GM19397 (cell line): ENCODE results near the gene ARRB1.

ENCODE experiments used
- ATAC-seq: cut with Tn5 transposase; IDR thresholded peaks from one replicate; pipeline ENCODE4 v1.9.1; 2021; ENCODE audit warnings: mild to moderate bottlenecking, moderate library complexity; ENCODE audit not compliant: unreplicated experiment

Gene ARRB1

GRCh38 chr11:75303544-75304224 is 47.8 kb downstream of the ARRB1 start:
- no peak for ATAC-seq

- no peak for ATAC-seq
Observed at GRCh38 chr11:75302371-75302770, 49.1 kb downstream of the ARRB1 start.

- ATAC-seq, result no peak
Observed at GRCh38 chr11:75301601-75302345, 49.7 kb downstream of the ARRB1 start.

- no peak for ATAC-seq
Observed at GRCh38 chr11:75301131-75301530, 50.3 kb downstream of the ARRB1 start.

GRCh38 chr11:75298976-75299260 is 52.5 kb downstream of the ARRB1 start:
- no peak for ATAC-seq

GRCh38 chr11:75298191-75298975 is 53.1 kb downstream of the ARRB1 start:
- no peak for ATAC-seq

GRCh38 chr11:75293903-75294302 is 57.6 kb downstream of the ARRB1 start:
- ATAC-seq, result no peak

- ATAC-seq, result no peak
Observed at GRCh38 chr11:75292943-75293342, 58.5 kb downstream of the ARRB1 start.

- ATAC-seq, result no peak
Observed at GRCh38 chr11:75291741-75292140, 59.7 kb downstream of the ARRB1 start.

GRCh38 chr11:75289919-75290318 is 61.5 kb downstream of the ARRB1 start:
- no peak for ATAC-seq

GRCh38 chr11:75289511-75289760 is 62.0 kb downstream of the ARRB1 start:
- ATAC-seq, result no peak

GRCh38 chr11:75287579-75287978 is 63.9 kb downstream of the ARRB1 start:
- ATAC-seq, result no peak

GRCh38 chr11:75286826-75287465 is 64.5 kb downstream of the ARRB1 start:
- no peak for ATAC-seq

GRCh38 chr11:75285776-75286360 is 65.6 kb downstream of the ARRB1 start:
- ATAC-seq, result no peak

GRCh38 chr11:75283391-75283931 is 68.0 kb downstream of the ARRB1 start:
- ATAC-seq, result no peak

GRCh38 chr11:75281469-75282095 is 69.9 kb downstream of the ARRB1 start:
- ATAC-seq, result no peak

- ATAC-seq, result no peak
Observed at GRCh38 chr11:75280770-75281468, 70.5 kb downstream of the ARRB1 start.

GRCh38 chr11:75280227-75280701 is 71.2 kb downstream of the ARRB1 start:
- no peak for ATAC-seq

GRCh38 chr11:75279273-75279672 is 72.2 kb downstream of the ARRB1 start:
- no peak for ATAC-seq
